Measurements from ENCODE around the gene PFDN1. TPM values are rescaled to one million over a fixed set of nuclear protein-coding genes. Genes with fewer than 3 reads are reported as not detected.

Gene PFDN1
- total and polyA plus RNA-seq, 9 of the 15 experiments (the other 6 are each of a cell fraction or from before 2014, with no cell fraction given): 45.5 to 215 (median 78.0) TPM

GRCh38 chr5:140253985-140254384 is 48.9 kb downstream of the PFDN1 start:
- intact Hi-C loops (cut with micrococcal nuclease) (no loop called here), in situ Hi-C loops (cut with MboI) (no loop called here)
- ChIA-PET POLR2A (interaction anchor here (0.6 to 2.0 kb wide), 3 partner anchors 8 to 101 kb away, joined by 3 to 11 read pairs (median 3); no protein-coding TSS in a partner anchor), CTCF (ENCODE audit: low intra/inter-chr PET ratio) (no interaction called here)
- BruUV-seq (replicated peaks): no TSS peak
- H3K4me1 ChIP-seq (replicated peaks in 1 of 2; ENCODE audit: control insufficient read depth in 2 of 2, insufficient read depth in 2 of 2, low read length in 2 of 2): no peaks in the 10 kb centered on the region; a peak in 2 of 5 replicates
- no peak for DNase-seq (ENCODE audit: extremely low read depth in 1 of 4, low spot score in 3 of 4)
- no peak overlapping the region for H3K4me2 ChIP-seq (ENCODE audit: insufficient read depth, low read length)
- H2AFZ ChIP-seq (ENCODE audit: low read depth, low read length): no peak overlapping the region
- WGBS (ENCODE audit: insufficient coverage, low coverage, missing lambda C conversion rate): 72% methylated on average over 4 of the region's 4 CpGs
- peaks cover 4% of the 10 kb centered on the region for H3K9me1 ChIP-seq (ENCODE audit: control insufficient read depth, insufficient read depth, low read length)
- no peak for FAIRE-seq
- no peaks in the 10 kb centered on the region for H3K9me3 ChIP-seq (replicated peaks; ENCODE audit: control insufficient read depth, insufficient read depth, low read depth, low read length)
- H3K36me3 ChIP-seq (ENCODE audit: control insufficient read depth, insufficient read depth, low read length): peaks cover 46% of the 10 kb centered on the region
- H3K9ac ChIP-seq (ENCODE audit: insufficient read depth in 1 of 2, low read depth in 2 of 2, low read length in 2 of 2): no peak overlapping the region
- H3K79me2 ChIP-seq (ENCODE audit: control insufficient read depth, insufficient read depth, low read length): peaks cover 11% of the 10 kb centered on the region
- no peak overlapping the region for H3K27ac ChIP-seq (ENCODE audit: extremely low read depth, low read depth, low read length)
- no peak for ATAC-seq
- no peak overlapping the region for H3K4me3 ChIP-seq
- H3K27me3 ChIP-seq (ENCODE audit: control insufficient read depth in 2 of 2, insufficient read depth in 2 of 2, low read length in 2 of 2): no peaks in the 10 kb centered on the region
- H4K20me1 ChIP-seq (replicated peaks; ENCODE audit: control insufficient read depth, insufficient read depth, low read length): peaks cover 4% of the 10 kb centered on the region; the same call in 1 of the 2 replicates
- TF ChIP-seq PHB (CRISPR knock-in tag; IDR thresholded peaks at IDR 0.05): no peak
- TF ChIP-seq USF2 (CRISPR knock-in tag; IDR thresholded peaks at IDR 0.05): no peak
- no peak for TF ChIP-seq CBX2 (IDR thresholded peaks at IDR 0.05; ENCODE audit: insufficient read depth, low read length, poor library complexity, severe bottlenecking)
- no peak for TF ChIP-seq KLF10 (CRISPR knock-in tag; IDR thresholded peaks at IDR 0.05)
- TF ChIP-seq RAD51 (IDR thresholded peaks at IDR 0.05; ENCODE audit: borderline replicate concordance, low read depth): no peak
- TF ChIP-seq MYC (IDR thresholded peaks at IDR 0.05; ENCODE audit: low read depth, low read length): no peak
- TF ChIP-seq MYC (CRISPR knock-in tag; IDR thresholded peaks at IDR 0.05; ENCODE audit: borderline replicate concordance, low read depth): no peak
- TF ChIP-seq TRIM25 (IDR thresholded peaks at IDR 0.05; ENCODE audit: borderline replicate concordance): no peak
- no peak for TF ChIP-seq MLLT1 (IDR thresholded peaks at IDR 0.05)
- no peak for TF ChIP-seq PURB (CRISPR knock-in tag; IDR thresholded peaks at IDR 0.05; ENCODE audit: low read depth)
- no peak for TF ChIP-seq KAT8 (IDR thresholded peaks at IDR 0.05; ENCODE audit: low read depth)
- TF ChIP-seq FOXK1 (CRISPR knock-in tag; IDR thresholded peaks at IDR 0.05; ENCODE audit: borderline replicate concordance): no peak
- TF ChIP-seq BHLHE40 (IDR thresholded peaks at IDR 0.05; ENCODE audit: low read length): no peak
- TF ChIP-seq GTF3C2 (IDR thresholded peaks at IDR 0.05; ENCODE audit: borderline replicate concordance, extremely low read depth, insufficient read length): no peak

Measured in K562 (cell line).